Measurements from ENCODE around the gene HSPA8.

DNA sequence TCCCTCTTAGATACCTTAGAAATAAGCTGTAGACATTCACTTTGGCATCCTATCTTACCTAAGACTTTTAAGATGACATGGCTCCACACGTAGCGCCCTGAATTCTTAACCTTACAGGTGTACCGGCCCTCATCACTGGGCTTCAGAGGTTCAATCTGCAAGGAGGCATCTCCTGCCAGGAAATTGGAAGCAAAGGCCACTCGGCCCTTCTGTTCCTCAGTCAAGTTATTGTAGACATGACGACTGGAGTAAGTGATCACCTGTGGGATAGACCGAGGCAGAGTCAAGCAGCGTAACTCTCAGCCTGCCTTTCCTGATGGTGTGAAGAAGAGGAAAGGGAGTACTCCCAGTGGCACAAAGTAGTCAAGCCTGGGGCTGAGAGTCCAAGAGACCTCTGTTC is 22.5 kb upstream of the HSPA8 start:
- TF ChIP-seq, protein P1, sequence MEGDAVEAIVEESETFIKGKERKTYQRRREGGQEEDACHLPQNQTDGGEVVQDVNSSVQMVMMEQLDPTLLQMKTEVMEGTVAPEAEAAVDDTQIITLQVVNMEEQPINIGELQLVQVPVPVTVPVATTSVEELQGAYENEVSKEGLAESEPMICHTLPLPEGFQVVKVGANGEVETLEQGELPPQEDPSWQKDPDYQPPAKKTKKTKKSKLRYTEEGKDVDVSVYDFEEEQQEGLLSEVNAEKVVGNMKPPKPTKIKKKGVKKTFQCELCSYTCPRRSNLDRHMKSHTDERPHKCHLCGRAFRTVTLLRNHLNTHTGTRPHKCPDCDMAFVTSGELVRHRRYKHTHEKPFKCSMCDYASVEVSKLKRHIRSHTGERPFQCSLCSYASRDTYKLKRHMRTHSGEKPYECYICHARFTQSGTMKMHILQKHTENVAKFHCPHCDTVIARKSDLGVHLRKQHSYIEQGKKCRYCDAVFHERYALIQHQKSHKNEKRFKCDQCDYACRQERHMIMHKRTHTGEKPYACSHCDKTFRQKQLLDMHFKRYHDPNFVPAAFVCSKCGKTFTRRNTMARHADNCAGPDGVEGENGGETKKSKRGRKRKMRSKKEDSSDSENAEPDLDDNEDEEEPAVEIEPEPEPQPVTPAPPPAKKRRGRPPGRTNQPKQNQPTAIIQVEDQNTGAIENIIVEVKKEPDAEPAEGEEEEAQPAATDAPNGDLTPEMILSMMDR (IDR thresholded peaks at IDR 0.05): no peak
- no peak for TF ChIP-seq EZH2 (IDR thresholded peaks at IDR 0.05; ENCODE audit: borderline replicate concordance, insufficient read depth, low read depth, low read length, poor library complexity, severe bottlenecking)
